Thyroid gland (tissue), 4 donors: ENCODE data around the gene ELFN2.

Experiments
- CTCF ChIP-seq, 6 experiments: fragments of 200-600 bp in 3 of 6; fragments of 450-650 bp in 3 of 6; sonication (generic) in 3 of 6; IDR thresholded peaks; one replicate each; pipeline ENCODE4 v1.5.1; 2016 to 2019; ENCODE audit warnings: antibody characterized with exemption in 6 of 6, mild to moderate bottlenecking in 2 of 6, inconsistent platforms in 1 of 6, moderate library complexity in 1 of 6
- POLR2A ChIP-seq, 2 donors: fragments of 450-650 bp; IDR thresholded peaks; one replicate each; pipeline ENCODE4 v1.6.1; 2017; ENCODE audit warnings: antibody characterized with exemption in 2 of 2, mild to moderate bottlenecking in 2 of 2, moderate library complexity in 1 of 2

- TF ChIP-seq CTCF (IDR thresholded peaks at IDR 0.05), result no peak
- TF ChIP-seq POLR2A (IDR thresholded peaks at IDR 0.05), result no peak
Observed at GRCh38 chr22:37456346-37456745, 29.1 kb upstream of the ELFN2 start.
